Gastroesophageal sphincter (tissue), 4 donors: Measurements from ENCODE around the gene AQP6. TPM values are rescaled to one million over a fixed set of nuclear protein-coding genes. Genes with fewer than 3 reads are reported as not detected.

ENCODE experiments used
- ATAC-seq: fragments of 150-250 bp; one replicate; pipeline ENCODE4 v1.9.1; 2016; ENCODE audit warnings: mild to moderate bottlenecking, moderate library complexity
- H3K27ac ChIP-seq, 4 donors: fragments of 200-600 bp; sonication (generic) in 3 of 4; 1 replicate in 3 of 4; 2 replicates in 1 of 4; pipeline ENCODE4 v1.5.1; 2016 to 2019
- H3K27me3 ChIP-seq: fragments of 200-600 bp; sonication (generic); one replicate; pipeline ENCODE4 v1.5.1; 2019
- H3K36me3 ChIP-seq, 2 donors: fragments of 200-600 bp; sonication (generic); one replicate each; pipeline ENCODE4 v1.5.1; 2019; ENCODE audit warnings: control low read depth in 1 of 2
- H3K4me1 ChIP-seq, 3 donors: fragments of 200-600 bp; sonication (generic); 1 replicate in 2 of 3; 2 replicates in 1 of 3; pipeline ENCODE4 v1.5.1; 2016 to 2019; ENCODE audit warnings: control low read depth in 2 of 3
- H3K4me3 ChIP-seq, 2 donors: fragments of 200-600 bp; sonication (generic); one replicate each; pipeline ENCODE4 v1.5.1; 2019; ENCODE audit warnings: mild to moderate bottlenecking in 1 of 2, moderate library complexity in 1 of 2
- H3K9me3 ChIP-seq, 3 donors: fragments of 200-600 bp; sonication (generic); one replicate each; pipeline ENCODE4 v1.5.1; 2017 to 2019; ENCODE audit warnings: control low read depth in 2 of 3
- EP300 ChIP-seq: sonication (generic); formaldehyde crosslinking; IDR thresholded peaks from one replicate; pipeline ENCODE4 v1.6.1; 2017; ENCODE audit warnings: antibody characterized with exemption, mild to moderate bottlenecking
- POLR2A ChIP-seq, 2 donors: fragments of 450-650 bp; IDR thresholded peaks; one replicate each; pipeline ENCODE4 v1.6.1; 2017; ENCODE audit warnings: antibody characterized with exemption in 2 of 2, mild to moderate bottlenecking in 2 of 2, moderate library complexity in 1 of 2
- POLR2AphosphoS5 ChIP-seq: sonication (generic); formaldehyde crosslinking; IDR thresholded peaks from one replicate; pipeline ENCODE4 v1.6.1; 2017; ENCODE audit warnings: antibody characterized with exemption
- WGBS, 2 donors: methylation state at CpG; one replicate each; pipeline ENCODE4 v1.1.5; 2018; ENCODE audit warnings: low coverage in 1 of 2; 5-methylcytosine and 5-hydroxymethylcytosine counted together
- total RNA-seq, 4 donors: library from RNA; depleted of rRNA; stranded (reverse); fragments of >200 nt; gene quantifications; one replicate each; pipeline ENCODE4 v1.1.0, GENCODE V29; 2016
- TF ChIP-seq, protein P1 (sequence below), 4 experiments: fragments of 200-600 bp in 2 of 4; fragments of 450-650 bp in 2 of 4; sonication (generic) in 1 of 4; IDR thresholded peaks; one replicate each; pipeline ENCODE4 v1.5.1; 2017 to 2019; ENCODE audit warnings: antibody characterized with exemption in 4 of 4, mild to moderate bottlenecking in 2 of 4, moderate library complexity in 2 of 4

AQP6 gene
- total RNA-seq, 4 donors from 2014 or later = not detected

GRCh38 chr12:49972129-49972528, 618 bp upstream of the AQP6 start:
- no peak overlapping the region for H3K4me3 ChIP-seq
- H3K27me3 ChIP-seq = peaks cover 37% of the 10 kb centered on the region
- no peaks in the 10 kb centered on the region for H3K9me3 ChIP-seq
- TF ChIP-seq, protein P1, sequence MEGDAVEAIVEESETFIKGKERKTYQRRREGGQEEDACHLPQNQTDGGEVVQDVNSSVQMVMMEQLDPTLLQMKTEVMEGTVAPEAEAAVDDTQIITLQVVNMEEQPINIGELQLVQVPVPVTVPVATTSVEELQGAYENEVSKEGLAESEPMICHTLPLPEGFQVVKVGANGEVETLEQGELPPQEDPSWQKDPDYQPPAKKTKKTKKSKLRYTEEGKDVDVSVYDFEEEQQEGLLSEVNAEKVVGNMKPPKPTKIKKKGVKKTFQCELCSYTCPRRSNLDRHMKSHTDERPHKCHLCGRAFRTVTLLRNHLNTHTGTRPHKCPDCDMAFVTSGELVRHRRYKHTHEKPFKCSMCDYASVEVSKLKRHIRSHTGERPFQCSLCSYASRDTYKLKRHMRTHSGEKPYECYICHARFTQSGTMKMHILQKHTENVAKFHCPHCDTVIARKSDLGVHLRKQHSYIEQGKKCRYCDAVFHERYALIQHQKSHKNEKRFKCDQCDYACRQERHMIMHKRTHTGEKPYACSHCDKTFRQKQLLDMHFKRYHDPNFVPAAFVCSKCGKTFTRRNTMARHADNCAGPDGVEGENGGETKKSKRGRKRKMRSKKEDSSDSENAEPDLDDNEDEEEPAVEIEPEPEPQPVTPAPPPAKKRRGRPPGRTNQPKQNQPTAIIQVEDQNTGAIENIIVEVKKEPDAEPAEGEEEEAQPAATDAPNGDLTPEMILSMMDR (IDR thresholded peaks at IDR 0.05) = no peak
- no peak for TF ChIP-seq POLR2A (IDR thresholded peaks at IDR 0.05)
- peaks cover 0 to 28% (median 15%) of the 10 kb centered on the region in 3 donors for H3K4me1 ChIP-seq
- ATAC-seq = no peak
- no peaks in the 10 kb centered on the region for H3K36me3 ChIP-seq
- no peak overlapping the region for H3K27ac ChIP-seq
- WGBS, 2 donors = 79 to 81% methylated on average over 7 to 9 of the region's 9 CpGs

GRCh38 chr12:49973361-49973830, 649 bp downstream of the AQP6 start:
- Histone ChIP-seq H3K4me1 (peaks cover 0 to 20% (median 8%) of the 10 kb centered on the region in 3 donors), H3K36me3 (no peaks in the 10 kb centered on the region), H3K9me3 (no peaks in the 10 kb centered on the region), H3K27me3 (peaks cover 26% of the 10 kb centered on the region), H3K4me3 (no peak overlapping the region), H3K27ac (no peak overlapping the region)
- no peak for ATAC-seq
- 69 to 100% methylated on average over 2 to 4 of the region's 19 CpGs for WGBS, 2 donors
- no peak for TF ChIP-seq POLR2A (IDR thresholded peaks at IDR 0.05)
- TF ChIP-seq EP300 = no peak
- TF ChIP-seq POLR2AphosphoS5 = no peak

- TF ChIP-seq POLR2A (IDR thresholded peaks at IDR 0.05) = no peak
- TF ChIP-seq, protein P1 (IDR thresholded peaks at IDR 0.05) = peak in 3 of 4 experiments; percentile 74 to 78 (median 75)
- Histone ChIP-seq H3K4me1 (peaks cover 0 to 20% (median 8%) of the 10 kb centered on the region in 3 donors), H3K27me3 (peaks cover 18% of the 10 kb centered on the region), H3K4me3 (no peak overlapping the region), H3K9me3 (no peaks in the 10 kb centered on the region), H3K36me3 (no peaks in the 10 kb centered on the region), H3K27ac (peak overlapping the region in 3 of 4 donors; percentile 50 to 66 (median 54))
- 80% methylated on average over 1 of the region's 15 CpGs; no CpG with 5 or more reads in 1 of the 2 donors for WGBS, 2 donors
- peak; percentile 82 for ATAC-seq
Measured at GRCh38 chr12:49974231-49974675, 1.5 kb downstream of the AQP6 start.

- no peak for TF ChIP-seq POLR2A (IDR thresholded peaks at IDR 0.05)
- TF ChIP-seq, protein P1 (IDR thresholded peaks at IDR 0.05) = peak in 1 of 4 experiments; percentile 2
- no peak for TF ChIP-seq EP300
- no peak overlapping the region for H3K4me3 ChIP-seq
- peaks cover 0 to 20% (median 8%) of the 10 kb centered on the region in 3 donors for H3K4me1 ChIP-seq
- H3K36me3 ChIP-seq = no peaks in the 10 kb centered on the region
- ATAC-seq = no peak
- H3K27me3 ChIP-seq = peaks cover 12% of the 10 kb centered on the region
- no peaks in the 10 kb centered on the region for H3K9me3 ChIP-seq
- H3K27ac ChIP-seq = peak overlapping the region in 3 of 4 donors; percentile 50 to 66 (median 54)
- 29% methylated on average over 4 of the region's 8 CpGs; no CpG with 5 or more reads in 1 of the 2 donors for WGBS, 2 donors
Measured at GRCh38 chr12:49974677-49975317, 2.0 kb downstream of the AQP6 start.

- Histone ChIP-seq H3K9me3 (no peaks in the 10 kb centered on the region), H3K4me1 (peaks cover 0 to 20% (median 8%) of the 10 kb centered on the region in 3 donors), H3K36me3 (no peaks in the 10 kb centered on the region), H3K4me3 (no peak overlapping the region), H3K27ac (peak overlapping the region in 3 of 4 donors; percentile 50 to 66 (median 54)), H3K27me3 (peaks cover 7% of the 10 kb centered on the region)
- TF ChIP-seq, protein P1 (IDR thresholded peaks at IDR 0.05) = no peak
- TF ChIP-seq POLR2A (IDR thresholded peaks at IDR 0.05) = no peak
- TF ChIP-seq POLR2AphosphoS5 = no peak
- no peak for TF ChIP-seq EP300
- no peak for ATAC-seq
- 20 to 40% methylated on average over 1 to 2 of the region's 17 CpGs for WGBS, 2 donors
Measured at GRCh38 chr12:49975318-49975761, 2.6 kb downstream of the AQP6 start.
